ENCODE results near the gene OR2T29.
"Not testable (repeated sequence)": the region's sequence is repeated elsewhere in the genome, so short reads cannot be mapped to it uniquely, and the experiment has no call there.

The OR2T29 gene

GRCh38 chr1:248510217-248510616 lies 52.4 kb downstream of the OR2T29 start:
- not testable (repeated sequence) for DNase-seq (ENCODE audit: low read depth)

- DNase-seq (ENCODE audit: low read depth), result not testable (repeated sequence)
Measured at GRCh38 chr1:248507773-248508172, 54.8 kb downstream of the OR2T29 start, which contains the start of gene OR2G6. Gene OR2G6 (plus strand): TSS chr1:248508073. CDS start chr1:248521647, 13,574 bp downstream.
